Ishikawa (cell line): ENCODE data around the gene CAMTA2.

ENCODE experiments used
- CEBPB ChIP-seq: IDR thresholded peaks from 2 replicates; pipeline ENCODE4 v1.6.1; 2012
- EGR1 ChIP-seq: IDR thresholded peaks from 2 replicates; pipeline ENCODE4 v1.6.1; 2012
- FOXM1 ChIP-seq: IDR thresholded peaks from 2 replicates; pipeline ENCODE4 v1.6.1; 2012; ENCODE audit warnings: low read depth, borderline replicate concordance
- NFIC ChIP-seq: IDR thresholded peaks from 2 replicates; pipeline ENCODE4 v1.6.1; 2012
- RAD21 ChIP-seq: IDR thresholded peaks from 2 replicates; pipeline ENCODE4 v1.6.1; 2012; ENCODE audit warnings: low read depth
- TEAD4 ChIP-seq: IDR thresholded peaks from 2 replicates; pipeline ENCODE4 v1.6.1; 2012
- YY1 ChIP-seq: IDR thresholded peaks from 2 replicates; pipeline ENCODE4 v1.6.1; 2012; ENCODE audit warnings: low read depth
- TF ChIP-seq, protein P1 (sequence below): IDR thresholded peaks from 2 replicates; pipeline ENCODE4 v1.6.1; 2012; ENCODE audit warnings: low read depth, mild to moderate bottlenecking

DNA sequence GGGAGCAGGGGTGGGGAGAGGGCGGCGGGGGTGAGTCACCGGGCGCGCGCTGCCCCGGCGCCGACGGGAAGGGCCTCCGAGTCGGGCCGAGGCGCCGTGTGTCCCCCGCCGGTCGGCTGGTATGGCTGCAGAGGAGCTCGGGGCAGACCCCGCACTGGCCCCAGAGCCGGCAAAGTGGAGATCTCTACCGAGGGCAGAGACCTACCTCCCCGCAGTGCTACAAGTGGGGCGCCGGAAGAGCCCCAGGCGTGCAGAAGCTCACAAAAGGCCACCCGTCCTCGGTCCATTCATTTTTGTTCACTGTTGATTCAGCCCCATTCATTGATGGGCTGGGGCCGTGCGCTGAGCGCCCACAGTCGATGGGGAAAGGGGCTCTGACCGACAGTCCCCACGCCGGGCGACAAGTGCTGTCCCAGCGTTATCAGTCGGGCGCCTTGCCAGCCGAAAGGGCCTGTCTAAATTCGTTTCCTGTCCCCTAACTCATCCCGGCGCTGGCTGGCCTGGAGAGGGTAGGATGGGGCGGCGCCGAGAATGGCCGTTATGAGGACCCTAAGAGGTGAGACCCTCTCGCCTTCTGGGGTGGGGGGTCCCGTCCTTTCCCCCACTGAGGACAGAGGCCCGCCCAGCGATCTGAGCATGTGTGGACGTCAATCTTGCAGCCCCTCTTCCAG is 37.3 kb downstream of the CAMTA2 start:
- TF ChIP-seq CEBPB = no peak
- TF ChIP-seq FOXM1 = no peak
- TF ChIP-seq NFIC = no peak; the same call in 1 of the 2 replicates
- no peak for TF ChIP-seq RAD21
- TF ChIP-seq TEAD4 = no peak
- TF ChIP-seq, protein P1, sequence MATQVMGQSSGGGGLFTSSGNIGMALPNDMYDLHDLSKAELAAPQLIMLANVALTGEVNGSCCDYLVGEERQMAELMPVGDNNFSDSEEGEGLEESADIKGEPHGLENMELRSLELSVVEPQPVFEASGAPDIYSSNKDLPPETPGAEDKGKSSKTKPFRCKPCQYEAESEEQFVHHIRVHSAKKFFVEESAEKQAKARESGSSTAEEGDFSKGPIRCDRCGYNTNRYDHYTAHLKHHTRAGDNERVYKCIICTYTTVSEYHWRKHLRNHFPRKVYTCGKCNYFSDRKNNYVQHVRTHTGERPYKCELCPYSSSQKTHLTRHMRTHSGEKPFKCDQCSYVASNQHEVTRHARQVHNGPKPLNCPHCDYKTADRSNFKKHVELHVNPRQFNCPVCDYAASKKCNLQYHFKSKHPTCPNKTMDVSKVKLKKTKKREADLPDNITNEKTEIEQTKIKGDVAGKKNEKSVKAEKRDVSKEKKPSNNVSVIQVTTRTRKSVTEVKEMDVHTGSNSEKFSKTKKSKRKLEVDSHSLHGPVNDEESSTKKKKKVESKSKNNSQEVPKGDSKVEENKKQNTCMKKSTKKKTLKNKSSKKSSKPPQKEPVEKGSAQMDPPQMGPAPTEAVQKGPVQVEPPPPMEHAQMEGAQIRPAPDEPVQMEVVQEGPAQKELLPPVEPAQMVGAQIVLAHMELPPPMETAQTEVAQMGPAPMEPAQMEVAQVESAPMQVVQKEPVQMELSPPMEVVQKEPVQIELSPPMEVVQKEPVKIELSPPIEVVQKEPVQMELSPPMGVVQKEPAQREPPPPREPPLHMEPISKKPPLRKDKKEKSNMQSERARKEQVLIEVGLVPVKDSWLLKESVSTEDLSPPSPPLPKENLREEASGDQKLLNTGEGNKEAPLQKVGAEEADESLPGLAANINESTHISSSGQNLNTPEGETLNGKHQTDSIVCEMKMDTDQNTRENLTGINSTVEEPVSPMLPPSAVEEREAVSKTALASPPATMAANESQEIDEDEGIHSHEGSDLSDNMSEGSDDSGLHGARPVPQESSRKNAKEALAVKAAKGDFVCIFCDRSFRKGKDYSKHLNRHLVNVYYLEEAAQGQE = no peak
- TF ChIP-seq EGR1 = no peak
- TF ChIP-seq YY1 = no peak
